SK-N-SH (cell line): ENCODE results near the gene DIPK1A. TPM values are rescaled to one million over a fixed set of nuclear protein-coding genes. Genes with fewer than 3 reads are reported as not detected.

Experiments
- CTCF ChIA-PET: fragments of 300-600, 350-600 bp; formaldehyde crosslinking; extraction: SDS; loops from one replicate; lab custom pipeline; 2021; lab: Yijun Ruan, JAX
- POLR2A ChIA-PET: fragments of 350-600 bp; sonication (Branson Sonifier 250); formaldehyde crosslinking; extraction: SDS; loops from one replicate; lab custom pipeline; 2020; ENCODE audit warnings: antibody characterized with exemption, inconsistent platforms; lab: Yijun Ruan, JAX
- DNase-seq: peaks from one replicate; pipeline ENCODE4 v3.0.0; 2012
- H2AFZ ChIP-seq: fragments of 200-600 bp; sonication (generic); 2 replicates; pipeline ENCODE4 v1.8.1; 2016; ENCODE audit warnings: antibody characterized with exemption, mild to moderate bottlenecking, low read depth
- H3F3A ChIP-seq: fragments of 200-600 bp; sonication (generic); replicated peaks from 2 replicates; pipeline ENCODE3; 2016; ENCODE audit warnings: antibody characterized with exemption, mild to moderate bottlenecking; ENCODE audit not compliant: insufficient read depth
- H3K27ac ChIP-seq, 2 experiments: fragments of 200-500 bp in 1 of 2; fragments of 200-600 bp in 1 of 2; sonication (Bioruptor generic) in 1 of 2; sonication (generic), shearing (Covaris generic) in 1 of 2; 2 replicates each; pipeline versions ENCODE4 v1.5.1 to v1.6.1; 2014 to 2016; ENCODE audit warnings: low read depth in 2 of 2, inconsistent platforms in 1 of 2, low read length in 1 of 2, mild to moderate bottlenecking in 1 of 2, mixed read lengths in 1 of 2
- H3K27me3 ChIP-seq: fragments of 200-600 bp; sonication (generic), shearing (Covaris generic); 2 replicates; pipeline ENCODE4 v1.6.1; 2016; ENCODE audit warnings: mixed run types; ENCODE audit not compliant: insufficient read depth
- H3K36me3 ChIP-seq, 2 experiments: fragments of 200-500 bp in 1 of 2; fragments of 200-600 bp in 1 of 2; sonication (Bioruptor generic) in 1 of 2; sonication (generic) in 1 of 2; replicated peaks in 1 of 2; 2 replicates each; pipeline versions ENCODE3 to v1.5.1; 2014 to 2016; ENCODE audit warnings: low read length in 1 of 2, mild to moderate bottlenecking in 1 of 2; ENCODE audit not compliant: insufficient read depth in 2 of 2, control insufficient read depth in 1 of 2
- H3K4me1 ChIP-seq, 2 experiments: fragments of 200-500 bp in 1 of 2; fragments of 200-600 bp in 1 of 2; sonication (Bioruptor generic) in 1 of 2; sonication (generic), shearing (Covaris generic) in 1 of 2; 2 replicates each; pipeline versions ENCODE4 v1.5.1 to v1.6.1; 2014 to 2016; ENCODE audit warnings: low read depth in 1 of 2, low read length in 1 of 2, mixed run types in 1 of 2; ENCODE audit not compliant: insufficient read depth in 2 of 2, control insufficient read depth in 1 of 2
- H3K4me2 ChIP-seq: fragments of 200-600 bp; sonication (generic), shearing (Covaris generic); 2 replicates; pipeline ENCODE4 v1.6.1; 2017; ENCODE audit warnings: mixed run types
- H3K4me3 ChIP-seq, 2 experiments: fragments of 200-500 bp in 1 of 2; fragments of 200-600 bp in 1 of 2; sonication (Bioruptor generic) in 1 of 2; sonication (generic), shearing (Covaris generic) in 1 of 2; 2 replicates each; pipeline versions ENCODE4 v1.5.1 to v1.8.1; 2014 to 2016; ENCODE audit warnings: low read depth in 2 of 2, inconsistent platforms in 1 of 2, low read length in 1 of 2, mild to moderate bottlenecking in 1 of 2, mixed read lengths in 1 of 2, moderate library complexity in 1 of 2
- H3K79me2 ChIP-seq: fragments of 200-600 bp; sonication (generic); 2 replicates; pipeline ENCODE4 v1.8.1; 2017; ENCODE audit warnings: mild to moderate bottlenecking; ENCODE audit not compliant: insufficient read depth
- H3K9ac ChIP-seq: fragments of 200-600 bp; sonication (generic); 2 replicates; pipeline ENCODE4 v1.6.1; 2017; ENCODE audit warnings: mixed run types
- H3K9me2 ChIP-seq: fragments of 200-600 bp; sonication (generic); 2 replicates; pipeline ENCODE4 v1.6.1; 2017; ENCODE audit warnings: mixed run types
- H3K9me3 ChIP-seq: fragments of 200-600 bp; sonication (generic); 2 replicates; pipeline ENCODE4 v1.6.1; 2017; ENCODE audit warnings: mixed run types, mild to moderate bottlenecking, moderate library complexity
- H4K20me1 ChIP-seq: fragments of 200-600 bp; sonication (generic); 2 replicates; pipeline ENCODE4 v1.6.1; 2017; ENCODE audit warnings: mild to moderate bottlenecking, mixed run types; ENCODE audit not compliant: insufficient read depth
- CHD2 ChIP-seq: fragments of 150-350 bp; IDR thresholded peaks from 2 replicates; pipeline ENCODE4 v1.6.1; 2018; ENCODE audit warnings: low read length; ENCODE audit not compliant: partially characterized antibody
- EZH2phosphoT487 ChIP-seq: fragments of 200-600 bp; sonication (generic); IDR thresholded peaks from 2 replicates; pipeline ENCODE4 v1.6.1; 2017; ENCODE audit warnings: low read depth, mixed run types, mild to moderate bottlenecking, antibody characterized with exemption, moderate library complexity, borderline replicate concordance
- GATA2 ChIP-seq: sonication (generic); formaldehyde crosslinking; IDR thresholded peaks from 2 replicates; pipeline ENCODE4 v1.5.0; 2020; ENCODE audit warnings: mild to moderate bottlenecking, missing genetic modification reagents
- NFIC ChIP-seq: IDR thresholded peaks from 2 replicates; pipeline ENCODE4 v1.4.0; 2012; ENCODE audit warnings: borderline replicate concordance
- NRF1 ChIP-seq: IDR thresholded peaks from 2 replicates; pipeline ENCODE4 v1.6.1; 2012; ENCODE audit warnings: low read depth, mild to moderate bottlenecking, low read length
- POLR2AphosphoS5 ChIP-seq: IDR thresholded peaks from 2 replicates; pipeline ENCODE4 v1.6.1; 2012; ENCODE audit warnings: low read depth, low read length
- RAD21 ChIP-seq: IDR thresholded peaks from 2 replicates; pipeline ENCODE4 v1.6.1; 2012; ENCODE audit warnings: mild to moderate bottlenecking, low read length
- RCOR1 ChIP-seq: fragments of 150-350 bp; IDR thresholded peaks from 2 replicates; pipeline ENCODE4 v1.6.1; 2017; ENCODE audit warnings: antibody characterized with exemption, low read length
- TCF12 ChIP-seq: IDR thresholded peaks from 2 replicates; pipeline ENCODE4 v1.4.0; 2012
- USF1 ChIP-seq: IDR thresholded peaks from 2 replicates; pipeline ENCODE4 v1.4.0; 2012; ENCODE audit warnings: low read depth, borderline replicate concordance
- YY1 ChIP-seq: IDR thresholded peaks from 2 replicates; pipeline ENCODE4 v1.4.0; 2012; ENCODE audit warnings: low read depth, mild to moderate bottlenecking
- ZBTB33 ChIP-seq: IDR thresholded peaks from 2 replicates; pipeline ENCODE4 v1.4.0; 2012; ENCODE audit warnings: low read depth, borderline replicate concordance
- WGBS: methylation state at CpG from one replicate; pipeline ENCODE4 v1.1.6; 2017; ENCODE audit warnings: low lambda C conversion rate; 5-methylcytosine and 5-hydroxymethylcytosine counted together
- polyA plus RNA-seq, 3 experiments: library from polyadenylated mRNA; depleted of rRNA; stranded (reverse); fragments of >200 nt; gene quantifications; 2 replicates each; pipeline ENCODE4 v1.2.3, GENCODE V29; 2012
- TF ChIP-seq, protein P1 (sequence below): fragments of 200-600 bp; sonication (generic); IDR thresholded peaks from 2 replicates; pipeline ENCODE4 v1.6.1; 2017; ENCODE audit warnings: antibody characterized with exemption, mild to moderate bottlenecking, moderate library complexity
- TF ChIP-seq, protein P2 (sequence below): IDR thresholded peaks from 2 replicates; pipeline ENCODE4 v1.4.0; 2012; ENCODE audit warnings: low read depth

Gene DIPK1A
- polyA plus RNA-seq, 1 of the 3 experiments (the other 2 are of a cell fraction): 3.4 TPM

DNA sequence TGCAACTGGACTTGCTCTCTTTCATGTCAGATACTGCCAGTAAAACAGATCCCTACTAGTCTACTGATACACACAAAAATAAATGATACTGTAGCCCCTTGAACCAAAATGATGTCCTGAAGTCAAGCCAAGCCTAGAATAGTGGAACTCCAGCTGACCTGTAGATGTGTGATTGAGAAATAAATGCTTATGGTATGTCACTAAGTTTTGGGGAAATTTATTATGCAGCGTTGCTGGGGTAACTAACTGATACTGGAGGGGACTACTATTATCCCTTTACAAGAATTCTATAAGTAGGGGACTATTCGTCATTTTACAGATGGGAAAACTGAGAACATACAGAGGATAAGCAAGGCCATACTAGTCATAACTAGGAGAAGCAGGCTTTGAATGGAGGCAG is 73.8 kb downstream of the DIPK1A start:
- H3K79me2 ChIP-seq: no peaks in the 10 kb centered on the region
- no peaks in the 10 kb centered on the region for H3K9me2 ChIP-seq
- no peaks in the 10 kb centered on the region for H4K20me1 ChIP-seq
- CTCF ChIA-PET: interaction anchor here (0.8 to 1.2 kb wide), 3 partner anchors 19 to 73 kb away, joined by 3 read pairs; no protein-coding TSS in a partner anchor
- H3K27ac ChIP-seq: no peak overlapping the region
- no peak overlapping the region for H3K4me2 ChIP-seq
- no peaks in the 10 kb centered on the region for H3K36me3 ChIP-seq
- POLR2A ChIA-PET: no interaction called here
- WGBS: 86% methylated on average over 2 of the region's 2 CpGs
- H3K4me1 ChIP-seq: peaks cover 0 to 5% of the 10 kb centered on the region in 2 experiments; a peak in 2 of 4 replicates
- no peak overlapping the region for H3K4me3 ChIP-seq
- DNase-seq: no peak
- no peaks in the 10 kb centered on the region for H3K27me3 ChIP-seq
- no peak overlapping the region for H3K9ac ChIP-seq
- no peaks in the 10 kb centered on the region; the same call in 1 of the 2 replicates for H3K9me3 ChIP-seq
- H3F3A ChIP-seq: no peaks in the 10 kb centered on the region
- no peak overlapping the region for H2AFZ ChIP-seq
- TF ChIP-seq USF1 (no peak), NFIC (no peak), CHD2 (no peak), ZBTB33 (no peak), GATA2 (CRISPR knock-in tag) (no peak), POLR2AphosphoS5 (no peak), TCF12 (no peak), EZH2phosphoT487 (no peak), RCOR1 (no peak), RAD21 (no peak), NRF1 (no peak), YY1 (no peak)
- TF ChIP-seq, protein P1, sequence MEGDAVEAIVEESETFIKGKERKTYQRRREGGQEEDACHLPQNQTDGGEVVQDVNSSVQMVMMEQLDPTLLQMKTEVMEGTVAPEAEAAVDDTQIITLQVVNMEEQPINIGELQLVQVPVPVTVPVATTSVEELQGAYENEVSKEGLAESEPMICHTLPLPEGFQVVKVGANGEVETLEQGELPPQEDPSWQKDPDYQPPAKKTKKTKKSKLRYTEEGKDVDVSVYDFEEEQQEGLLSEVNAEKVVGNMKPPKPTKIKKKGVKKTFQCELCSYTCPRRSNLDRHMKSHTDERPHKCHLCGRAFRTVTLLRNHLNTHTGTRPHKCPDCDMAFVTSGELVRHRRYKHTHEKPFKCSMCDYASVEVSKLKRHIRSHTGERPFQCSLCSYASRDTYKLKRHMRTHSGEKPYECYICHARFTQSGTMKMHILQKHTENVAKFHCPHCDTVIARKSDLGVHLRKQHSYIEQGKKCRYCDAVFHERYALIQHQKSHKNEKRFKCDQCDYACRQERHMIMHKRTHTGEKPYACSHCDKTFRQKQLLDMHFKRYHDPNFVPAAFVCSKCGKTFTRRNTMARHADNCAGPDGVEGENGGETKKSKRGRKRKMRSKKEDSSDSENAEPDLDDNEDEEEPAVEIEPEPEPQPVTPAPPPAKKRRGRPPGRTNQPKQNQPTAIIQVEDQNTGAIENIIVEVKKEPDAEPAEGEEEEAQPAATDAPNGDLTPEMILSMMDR: no peak
- TF ChIP-seq, protein P2, sequence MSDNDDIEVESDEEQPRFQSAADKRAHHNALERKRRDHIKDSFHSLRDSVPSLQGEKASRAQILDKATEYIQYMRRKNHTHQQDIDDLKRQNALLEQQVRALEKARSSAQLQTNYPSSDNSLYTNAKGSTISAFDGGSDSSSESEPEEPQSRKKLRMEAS: no peak
